ENCODE results near the gene B3GALNT2.
"Not testable (repeated sequence)": the region's sequence is repeated elsewhere in the genome, so short reads cannot be mapped to it uniquely, and the experiment has no call there.

Gene B3GALNT2

DNA sequence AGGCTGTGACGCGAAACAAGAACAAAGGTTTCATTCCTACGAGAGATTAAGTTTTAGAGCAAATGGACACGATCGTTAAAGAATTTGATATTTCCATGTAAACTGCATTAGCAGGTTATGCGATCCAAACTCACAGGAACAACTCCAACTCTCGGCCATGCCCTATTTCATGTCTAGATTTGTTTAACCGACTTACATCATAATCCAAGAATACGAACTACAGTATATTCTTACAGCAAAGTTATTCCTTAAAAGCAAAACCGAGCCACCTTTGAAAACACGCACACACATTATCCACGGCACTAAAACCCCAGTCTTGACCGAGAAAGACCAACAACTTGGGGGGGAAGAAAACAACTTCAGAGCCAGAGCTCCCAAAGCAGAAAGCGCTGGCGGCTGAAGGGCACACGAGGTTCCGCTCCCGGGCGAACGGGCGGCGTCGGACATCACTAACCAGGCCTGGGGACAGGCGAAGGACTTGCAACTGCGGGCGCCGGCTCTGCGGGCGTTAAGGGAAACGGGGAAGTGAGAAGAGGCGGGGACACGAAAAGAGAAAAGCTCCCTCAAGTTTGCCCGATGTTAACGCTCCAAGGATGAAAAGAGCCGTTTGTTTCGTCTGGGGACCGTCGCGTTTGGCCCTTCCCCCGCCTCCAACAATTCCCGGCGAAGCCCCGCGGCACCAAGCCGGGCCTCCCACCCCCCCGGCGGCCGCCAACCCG lies 690 bp downstream of the B3GALNT2 start:
- DNase-seq, result peak; percentile 5

DNA sequence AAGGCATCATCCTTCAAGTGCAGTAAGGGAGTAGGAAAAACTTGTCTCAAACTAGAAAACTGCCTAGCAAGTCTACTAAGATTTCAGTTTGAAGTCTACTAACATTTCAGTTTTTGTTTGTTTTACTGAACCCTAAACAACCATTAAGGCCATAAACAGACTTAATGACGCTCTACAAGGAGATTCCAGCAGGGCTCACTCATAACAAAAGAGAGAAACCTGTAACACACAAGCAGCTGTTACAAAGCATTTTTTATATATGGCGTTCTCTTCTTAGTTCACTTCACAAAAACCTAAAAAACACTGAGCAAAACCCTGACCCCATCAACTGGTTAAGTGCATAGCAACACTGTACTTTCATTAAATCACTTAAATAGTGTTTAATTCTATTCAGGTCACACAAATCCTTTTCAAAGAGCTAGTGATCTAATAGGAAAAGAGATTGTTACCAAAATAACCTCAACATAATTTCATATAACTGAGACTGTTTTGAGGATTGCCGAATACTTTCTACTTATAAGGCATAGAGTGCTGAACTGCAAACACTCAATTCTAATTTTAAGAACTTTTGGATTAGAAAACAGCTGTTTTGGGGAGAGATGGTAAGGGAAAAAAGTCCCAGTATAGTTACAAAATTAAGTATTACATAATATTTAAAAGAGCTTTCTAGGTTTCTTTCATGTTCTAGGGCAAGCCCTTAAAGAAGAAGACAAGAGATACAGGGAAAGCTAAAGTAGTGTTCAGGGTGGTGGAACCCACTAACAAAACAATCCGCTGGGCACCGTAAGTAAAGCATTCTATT lies 1.4 kb downstream of the B3GALNT2 start:
- DNase-seq, result no peak

- DNase-seq, result no peak
Measured at GRCh38 chr1:235500971-235501540, 3.2 kb downstream of the B3GALNT2 start.

- no peak for DNase-seq
Measured at GRCh38 chr1:235495551-235495950, 8.7 kb downstream of the B3GALNT2 start.

GRCh38 chr1:235495030-235495429 lies 9.2 kb downstream of the B3GALNT2 start:
- no peak for DNase-seq

DNA sequence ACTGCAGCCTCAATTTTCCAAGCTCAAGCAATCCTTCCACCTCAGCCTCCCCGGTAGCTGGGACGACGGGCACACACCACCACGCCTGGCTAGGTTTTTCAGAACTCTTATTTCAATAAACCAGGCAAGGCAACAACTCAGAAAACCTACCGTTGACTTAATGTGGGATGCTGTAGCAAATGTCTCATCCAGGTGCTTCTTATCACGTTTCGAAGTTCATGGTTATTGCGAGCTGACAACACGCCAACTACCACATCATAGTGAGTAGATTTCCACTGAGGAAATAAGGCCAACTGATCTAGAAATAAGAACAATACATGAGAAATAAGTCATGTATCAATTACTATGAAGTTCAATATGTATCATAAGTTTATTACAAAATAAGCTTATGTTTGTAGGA lies 9.7 kb downstream of the B3GALNT2 start:
- DNase-seq, result no peak

DNA sequence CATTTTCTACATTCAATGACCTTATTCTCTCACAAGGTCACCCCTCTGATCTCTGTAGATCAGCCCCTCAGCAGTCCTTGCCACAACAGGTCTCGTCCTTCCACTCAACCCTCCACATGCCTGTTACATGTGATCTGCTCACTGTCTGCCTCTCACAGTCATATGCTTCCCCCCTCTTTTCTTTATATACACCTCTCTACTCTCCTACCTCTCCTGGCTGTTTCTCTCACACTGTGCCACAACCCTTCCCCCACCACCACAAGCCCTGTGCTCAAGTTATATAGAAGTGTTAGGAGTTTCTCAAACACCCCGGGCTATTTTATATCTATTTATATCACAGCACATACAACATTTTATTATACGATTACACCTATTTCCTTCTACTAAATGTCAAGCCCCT lies 12.6 kb downstream of the B3GALNT2 start:
- no peak for DNase-seq

GRCh38 chr1:235486321-235486720 lies 17.9 kb downstream of the B3GALNT2 start:
- DNase-seq, result no peak

- DNase-seq, result no peak
Measured at GRCh38 chr1:235485558-235485957, 18.7 kb downstream of the B3GALNT2 start.

DNA sequence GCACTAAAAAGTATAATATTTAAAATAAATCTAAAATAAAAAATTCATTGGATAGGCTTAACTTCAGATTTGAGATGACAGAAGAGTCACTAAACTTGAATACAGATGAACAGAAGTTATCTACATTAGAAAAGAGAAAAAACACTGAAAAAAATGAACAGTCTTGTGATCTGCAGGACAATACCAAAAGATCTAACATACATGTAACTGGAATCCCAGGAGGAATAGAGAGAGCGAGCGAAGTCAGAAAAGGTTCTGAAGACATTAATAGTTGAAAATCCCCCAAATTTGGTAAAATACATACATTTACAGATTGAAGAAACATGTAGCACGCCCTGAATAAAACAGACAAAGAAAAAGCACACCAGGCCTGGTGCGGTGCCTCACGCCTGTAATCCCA lies 21.2 kb downstream of the B3GALNT2 start:
- no peak for DNase-seq

DNA sequence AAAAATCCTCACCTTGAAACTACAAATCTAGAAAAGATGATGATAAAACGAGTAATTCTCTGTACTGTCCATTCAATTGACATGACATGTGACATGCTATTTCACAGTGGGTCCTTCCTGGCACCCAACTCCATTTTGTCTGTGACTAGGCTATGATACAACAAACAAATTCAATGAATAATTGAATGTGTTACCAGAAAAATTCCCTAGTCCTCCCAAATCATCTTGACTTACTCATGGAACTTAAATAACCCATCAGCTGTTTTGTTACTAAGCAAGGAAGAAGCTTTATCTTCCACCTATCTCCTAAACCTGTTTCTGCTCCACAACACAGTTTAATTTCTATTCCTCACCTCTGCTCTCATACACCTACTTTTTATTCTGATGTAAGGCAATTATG lies 30.4 kb downstream of the B3GALNT2 start:
- DNase-seq, result no peak

GRCh38 chr1:235470741-235471439 lies 33.4 kb downstream of the B3GALNT2 start:
- DNase-seq, result no peak

GRCh38 chr1:235469897-235470296 lies 34.4 kb downstream of the B3GALNT2 start:
- DNase-seq, result not testable (repeated sequence)

- no peak for DNase-seq
Measured at GRCh38 chr1:235468970-235469369, 35.3 kb downstream of the B3GALNT2 start.

DNA sequence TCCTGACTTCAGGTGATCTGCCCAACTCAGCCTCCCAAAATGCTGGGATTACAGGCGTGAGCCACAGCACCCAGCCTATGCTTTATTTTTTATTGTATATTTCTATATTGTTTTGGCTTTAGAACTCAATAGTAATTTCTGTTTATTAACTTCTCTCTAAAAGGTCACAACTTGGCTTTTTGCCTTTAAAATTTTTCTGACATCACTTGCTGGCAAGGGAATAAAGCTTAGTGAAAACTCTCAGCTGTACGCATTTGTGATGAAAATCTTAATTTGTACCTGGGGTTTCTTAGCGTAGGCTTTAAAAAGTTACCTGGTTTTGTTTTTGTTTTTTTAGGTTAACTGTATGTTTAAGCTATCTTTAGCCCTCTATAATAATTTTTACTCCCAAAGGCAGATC lies 36.2 kb downstream of the B3GALNT2 start:
- DNase-seq, result no peak

GRCh38 chr1:235465066-235465465 lies 39.2 kb downstream of the B3GALNT2 start:
- DNase-seq, result no peak

- not testable (repeated sequence) for DNase-seq
Measured at GRCh38 chr1:235462832-235463231, 41.4 kb downstream of the B3GALNT2 start.

DNA sequence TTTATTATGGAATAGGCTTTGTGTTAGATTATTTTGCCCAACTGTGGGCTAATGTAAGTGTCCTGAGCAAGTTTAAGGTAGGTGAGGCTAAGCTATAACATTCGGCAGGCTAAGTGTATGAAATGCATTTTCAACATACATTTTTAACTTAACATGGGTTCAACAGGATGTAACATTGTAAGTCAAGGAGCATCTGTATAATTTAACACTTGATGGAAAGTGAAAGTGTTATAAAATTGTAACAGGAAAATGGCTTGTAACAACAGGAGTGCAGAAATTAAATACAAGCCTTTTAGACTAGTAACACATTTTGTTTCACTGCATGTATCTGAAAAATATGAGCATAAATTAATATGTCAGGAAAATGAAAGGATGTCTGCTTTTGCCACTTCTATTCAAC lies 42.3 kb downstream of the B3GALNT2 start:
- no peak for DNase-seq

DNA sequence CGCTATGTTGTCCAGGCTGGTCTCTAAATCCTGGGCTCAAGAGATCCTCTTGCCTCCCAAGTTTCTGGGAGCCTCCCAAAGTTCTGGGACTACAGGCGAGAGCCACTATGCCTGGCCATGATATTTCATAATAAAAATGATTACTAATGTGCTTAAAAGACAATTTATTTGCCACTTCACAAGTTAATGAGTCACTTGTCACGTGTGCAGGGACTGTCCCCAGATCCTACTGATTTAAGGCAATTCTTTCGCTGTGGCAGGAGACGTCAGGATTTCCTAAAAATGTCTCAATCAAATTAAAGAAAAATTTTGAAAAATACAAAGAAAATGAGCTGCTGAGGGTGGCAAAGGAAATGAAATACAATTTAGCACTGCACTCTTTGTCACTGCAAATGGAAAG lies 43.5 kb downstream of the B3GALNT2 start:
- DNase-seq, result no peak

DNA sequence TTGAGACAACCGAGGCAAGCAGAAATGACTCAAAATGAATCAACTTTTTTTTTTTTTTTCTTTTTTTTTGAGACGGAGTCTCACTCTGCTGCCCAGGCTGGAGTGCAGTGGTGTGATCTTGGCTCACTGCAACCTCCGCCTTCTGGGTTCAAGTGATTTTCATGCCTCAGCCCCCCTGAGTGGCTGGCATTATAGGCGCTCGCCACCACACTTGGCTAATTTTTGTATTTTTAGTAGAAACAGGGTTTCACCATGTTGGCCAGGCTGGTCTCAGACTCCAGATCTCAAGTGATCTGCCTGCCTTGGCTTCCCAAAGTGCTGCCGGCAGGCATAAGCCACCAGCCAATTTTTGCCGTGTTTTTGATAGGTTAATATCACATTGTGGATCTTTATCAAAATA lies 46.4 kb downstream of the B3GALNT2 start:
- DNase-seq, result not testable (repeated sequence)

- no peak for DNase-seq
Measured at GRCh38 chr1:235455823-235456222, 48.4 kb downstream of the B3GALNT2 start.

GRCh38 chr1:235455097-235455496 lies 49.2 kb downstream of the B3GALNT2 start:
- DNase-seq, result no peak

- DNase-seq, result no peak
Measured at GRCh38 chr1:235454021-235454420, 50.2 kb downstream of the B3GALNT2 start.

All from NCI-H2029 (cell line).